Neural cell (in vitro differentiated cells): Measurements from ENCODE around the gene GSC2. TPM values are rescaled to one million over a fixed set of nuclear protein-coding genes. Genes with fewer than 3 reads are reported as not detected.

Source experiments
- H2AFZ ChIP-seq: fragments of 200-600, 300-800 bp; sonication (generic), shearing (Covaris generic); 2 replicates; pipeline ENCODE4 v1.6.0; 2014; ENCODE audit warnings: low read depth, mild to moderate bottlenecking, antibody characterized with exemption, low read length, moderate library complexity
- H3F3A ChIP-seq: fragments of 200-600 bp; shearing (Covaris generic); 2 replicates; pipeline ENCODE4 v1.6.1; 2016; ENCODE audit warnings: mild to moderate bottlenecking, moderate library complexity, mixed read lengths, antibody characterized with exemption, low read length; ENCODE audit not compliant: insufficient read depth, poor library complexity, severe bottlenecking
- H3K27ac ChIP-seq: fragments of 200-600, 300-800 bp; sonication (generic), shearing (Covaris generic); 2 replicates; pipeline ENCODE4 v1.5.1; 2014; ENCODE audit warnings: mild to moderate bottlenecking, low read length, moderate library complexity
- H3K27me3 ChIP-seq: fragments of 300-800, 200-600 bp; sonication (generic), shearing (Covaris generic); 2 replicates; pipeline ENCODE4 v1.6.0; 2014; ENCODE audit warnings: mild to moderate bottlenecking, low read depth, low read length, moderate library complexity; ENCODE audit not compliant: insufficient read depth
- H3K36me3 ChIP-seq: fragments of 300-800, 200-600 bp; sonication (generic), shearing (Covaris generic); 2 replicates; pipeline ENCODE4 v1.5.1; 2014; ENCODE audit warnings: mild to moderate bottlenecking, antibody characterized with exemption, low read length, moderate library complexity; ENCODE audit not compliant: insufficient read depth
- H3K4me2 ChIP-seq: fragments of 300-800, 200-600 bp; sonication (generic), shearing (Covaris generic); 2 replicates; pipeline ENCODE4 v1.6.0; 2014; ENCODE audit warnings: mild to moderate bottlenecking, low read length
- H3K4me3 ChIP-seq: fragments of 300-800, 200-600 bp; sonication (generic), shearing (Covaris generic); 2 replicates; pipeline ENCODE4 v1.5.1; 2014; ENCODE audit warnings: mild to moderate bottlenecking, low read length, moderate library complexity
- H3K79me2 ChIP-seq: fragments of 200-600 bp; shearing (Covaris generic); replicated peaks from 2 replicates; pipeline ENCODE4 v1.6.0; 2014; ENCODE audit warnings: mild to moderate bottlenecking, low read length, moderate library complexity; ENCODE audit not compliant: insufficient read depth
- H3K9ac ChIP-seq: fragments of 300-800, 200-600 bp; sonication (generic), shearing (Covaris generic); 2 replicates; pipeline ENCODE4 v1.6.1; 2016; ENCODE audit warnings: mild to moderate bottlenecking, low read length, mixed read lengths
- H3K9me2 ChIP-seq: fragments of 200-600 bp; shearing (Covaris generic); 2 replicates; pipeline ENCODE4 v1.6.1; 2016; ENCODE audit warnings: mild to moderate bottlenecking, low read length, mixed read lengths; ENCODE audit not compliant: insufficient read depth
- H3K9me3 ChIP-seq: fragments of 200-600, 300-800 bp; sonication (generic), shearing (Covaris generic); 2 replicates; pipeline ENCODE4 v1.6.1; 2016; ENCODE audit warnings: mild to moderate bottlenecking, mixed run types, low read length, moderate library complexity, mixed read lengths
- H4K20me1 ChIP-seq: fragments of 200-600 bp; shearing (Covaris generic); 2 replicates; pipeline ENCODE4 v1.6.1; 2016; ENCODE audit warnings: mild to moderate bottlenecking, mixed run types; ENCODE audit not compliant: insufficient read depth
- CTCF ChIP-seq: fragments of 450-650 bp; IDR thresholded peaks from 2 replicates; pipeline ENCODE4 v1.5.1; 2014; ENCODE audit warnings: antibody characterized with exemption, mild to moderate bottlenecking, moderate library complexity; ENCODE audit not compliant: poor library complexity, severe bottlenecking
- EP300 ChIP-seq: fragments of 450-650 bp; conservative IDR thresholded peaks from 2 replicates; pipeline ENCODE4 v1.6.1; 2014; ENCODE audit warnings: antibody characterized with exemption, mild to moderate bottlenecking, moderate library complexity; ENCODE audit not compliant: poor library complexity, severe bottlenecking
- EZH2 ChIP-seq: fragments of 200-600, 300-800 bp; shearing (Covaris generic), sonication (generic); IDR thresholded peaks from 2 replicates; pipeline ENCODE4 v1.6.1; 2014; ENCODE audit warnings: antibody characterized with exemption, low read length, borderline replicate concordance, mild to moderate bottlenecking; ENCODE audit not compliant: insufficient read depth, poor library complexity, severe bottlenecking
- MXI1 ChIP-seq: fragments of 450-650 bp; conservative IDR thresholded peaks from 2 replicates; pipeline ENCODE4 v1.6.1; 2014; ENCODE audit warnings: antibody characterized with exemption, mild to moderate bottlenecking; ENCODE audit not compliant: poor library complexity, severe bottlenecking
- POLR2AphosphoS5 ChIP-seq: IDR thresholded peaks from 2 replicates; pipeline ENCODE4 v1.6.1; 2012
- RAD21 ChIP-seq: fragments of 450-650 bp; conservative IDR thresholded peaks from 2 replicates; pipeline ENCODE4 v1.6.1; 2014; ENCODE audit warnings: antibody characterized with exemption, mild to moderate bottlenecking, moderate library complexity
- REST ChIP-seq: IDR thresholded peaks from 2 replicates; pipeline ENCODE4 v1.6.1; 2012; ENCODE audit warnings: borderline replicate concordance
- SMC3 ChIP-seq: fragments of 450-650 bp; conservative IDR thresholded peaks from 2 replicates; pipeline ENCODE4 v1.6.1; 2014; ENCODE audit warnings: antibody characterized with exemption, mild to moderate bottlenecking, moderate library complexity; ENCODE audit not compliant: poor library complexity
- TAF1 ChIP-seq: IDR thresholded peaks from 2 replicates; pipeline ENCODE4 v1.6.1; 2012; ENCODE audit warnings: low read depth
- polyA plus RNA-seq: library from polyadenylated mRNA; depleted of rRNA; stranded (reverse); fragments of >200 nt; gene quantifications from 2 replicates; pipeline ENCODE4 v1.2.3, GENCODE V29; 2014

The GSC2 gene
- polyA plus RNA-seq, 1 donor from 2014 or later = not detected

GRCh38 chr22:19107730-19108074 lies 42.4 kb downstream of the GSC2 start:
- Histone ChIP-seq H3K27ac (no peak overlapping the region), H3K4me3 (no peak overlapping the region), H3K79me2 (peaks cover 55% of the 10 kb centered on the region), H3K4me2 (no peak overlapping the region), H3F3A (no peaks in the 10 kb centered on the region), H3K36me3 (no peaks in the 10 kb centered on the region), H2AFZ (no peak overlapping the region), H3K9ac (no peak overlapping the region), H3K9me2 (no peaks in the 10 kb centered on the region), H3K27me3 (no peaks in the 10 kb centered on the region), H3K9me3 (no peaks in the 10 kb centered on the region), H4K20me1 (no peaks in the 10 kb centered on the region)
- no peak for TF ChIP-seq RAD21
- TF ChIP-seq TAF1 = no peak
- TF ChIP-seq MXI1 = no peak
- TF ChIP-seq REST = no peak
- TF ChIP-seq EP300 = no peak
- TF ChIP-seq CTCF = no peak
- TF ChIP-seq SMC3 = no peak
- no peak for TF ChIP-seq EZH2
- no peak for TF ChIP-seq POLR2AphosphoS5

GRCh38 chr22:19106886-19107729 lies 43.0 kb downstream of the GSC2 start:
- H3K36me3 ChIP-seq = no peaks in the 10 kb centered on the region
- H3F3A ChIP-seq = no peaks in the 10 kb centered on the region
- H3K9me3 ChIP-seq = no peaks in the 10 kb centered on the region
- no peaks in the 10 kb centered on the region for H3K9me2 ChIP-seq
- H3K27ac ChIP-seq = no peak overlapping the region
- H4K20me1 ChIP-seq = no peaks in the 10 kb centered on the region
- no peak overlapping the region for H2AFZ ChIP-seq
- H3K4me2 ChIP-seq = no peak overlapping the region
- H3K4me3 ChIP-seq = no peak overlapping the region
- H3K9ac ChIP-seq = no peak overlapping the region
- H3K79me2 ChIP-seq = peaks cover 49% of the 10 kb centered on the region
- TF ChIP-seq TAF1 (no peak), CTCF (no peak), SMC3 (no peak), EZH2 (no peak), EP300 (no peak), POLR2AphosphoS5 (no peak), MXI1 (no peak), REST (no peak), RAD21 (no peak)
- H3K27me3 ChIP-seq = no peaks in the 10 kb centered on the region
